HUES64 (cell line): ENCODE results near the gene GPR176.

Source experiments
- H3K27ac ChIP-seq: 2 replicates; pipeline ENCODE4 v1.7.0; 2013; ENCODE audit warnings: low read depth, low read length, inconsistent platforms
- H3K27me3 ChIP-seq: 2 replicates; pipeline ENCODE4 v1.6.1; 2013; ENCODE audit warnings: mild to moderate bottlenecking, low read length; ENCODE audit not compliant: insufficient read depth
- H3K36me3 ChIP-seq: 2 replicates; pipeline ENCODE4 v1.6.1; 2013; ENCODE audit warnings: mild to moderate bottlenecking, low read length; ENCODE audit not compliant: insufficient read depth
- H3K4me1 ChIP-seq: 2 replicates; pipeline ENCODE4 v1.6.1; 2013; ENCODE audit warnings: mild to moderate bottlenecking, low read length, moderate library complexity; ENCODE audit not compliant: insufficient read depth
- H3K4me3 ChIP-seq: 2 replicates; pipeline ENCODE4 v1.5.1; 2013; ENCODE audit warnings: mild to moderate bottlenecking, low read length, moderate library complexity
- H3K9ac ChIP-seq: 2 replicates; pipeline ENCODE4 v1.6.1; 2013; ENCODE audit warnings: mild to moderate bottlenecking, low read depth, low read length
- H3K9me3 ChIP-seq: 2 replicates; pipeline ENCODE4 v1.6.1; 2013; ENCODE audit warnings: low read depth, low read length; ENCODE audit not compliant: insufficient read depth
- WGBS: fragments of 150-250, 120-280 bp; methylation state at CpG from one replicate; pipeline ENCODE4 v1.1.7; 2013; ENCODE audit warnings: missing lambda C conversion rate; 5-methylcytosine and 5-hydroxymethylcytosine counted together

GPR176 gene

DNA sequence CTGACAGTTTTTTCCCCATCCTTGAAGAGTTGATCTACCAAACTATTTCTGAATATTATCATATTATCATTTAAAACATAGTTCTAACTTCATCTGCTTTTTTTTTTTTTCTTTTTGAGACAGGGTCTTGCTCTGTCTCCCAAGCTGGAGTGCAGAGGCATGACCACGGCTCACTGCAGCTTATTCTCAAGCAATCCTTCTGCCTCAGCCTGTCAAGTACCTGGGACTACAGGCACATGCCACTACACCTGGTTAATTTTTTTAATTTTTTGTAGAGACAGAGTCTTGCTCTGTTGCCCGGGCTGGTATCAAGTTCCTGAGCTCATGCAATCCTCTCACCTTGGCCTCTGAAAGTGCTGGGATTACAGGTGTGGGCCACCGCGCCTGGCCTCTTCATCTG, 15.2 kb upstream of the GPR176 start:
- Histone ChIP-seq H3K27me3 (no peaks in the 10 kb centered on the region), H3K27ac (no peak overlapping the region), H3K36me3 (peaks cover 31% of the 10 kb centered on the region), H3K9ac (no peak overlapping the region), H3K9me3 (no peaks in the 10 kb centered on the region), H3K4me3 (peak overlapping the region; percentile 88), H3K4me1 (peaks cover 12% of the 10 kb centered on the region; the same call in 1 of the 2 replicates)
- WGBS: 93% methylated on average over 4 of the region's 4 CpGs

DNA sequence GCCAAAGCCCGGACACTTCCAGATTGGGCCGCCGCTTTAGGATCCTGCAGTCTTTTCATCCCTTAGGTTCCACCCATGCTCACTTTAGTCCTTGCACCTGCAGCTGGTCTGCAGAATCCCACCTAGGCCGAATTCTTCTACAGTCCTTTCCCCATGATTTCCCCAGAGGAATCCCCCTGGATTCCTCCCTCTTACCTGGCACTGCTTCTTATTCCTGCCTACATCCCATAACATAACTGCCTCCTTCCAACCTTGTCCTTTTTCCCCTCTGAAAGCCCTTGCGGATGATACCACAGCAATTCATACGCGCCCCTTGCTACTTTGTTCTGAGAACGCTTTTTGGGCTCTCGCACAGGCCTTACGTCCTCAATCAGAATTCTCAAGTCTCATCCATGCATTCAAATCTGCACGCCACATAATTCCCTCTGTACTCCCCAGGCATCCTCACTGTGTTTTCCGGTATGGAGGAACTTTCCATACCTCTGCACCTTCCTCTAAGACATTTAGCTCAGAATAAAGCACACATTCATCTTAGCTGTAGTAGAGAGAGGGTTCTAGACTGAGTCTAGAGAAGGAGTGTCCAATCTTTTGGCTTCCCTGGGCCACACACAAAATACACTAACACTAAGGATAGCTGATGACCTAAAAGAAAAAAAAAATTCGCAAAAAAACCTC, 14.5 kb upstream of the GPR176 start:
- Histone ChIP-seq H3K27ac (peak overlapping the region; percentile 89), H3K4me3 (peak overlapping the region; percentile 88), H3K9ac (peak overlapping the region; percentile 84), H3K4me1 (peaks cover 12% of the 10 kb centered on the region; the same call in 1 of the 2 replicates), H3K36me3 (peaks cover 24% of the 10 kb centered on the region), H3K9me3 (no peaks in the 10 kb centered on the region), H3K27me3 (no peaks in the 10 kb centered on the region)
- WGBS: 28% methylated on average over 13 of the region's 13 CpGs

DNA sequence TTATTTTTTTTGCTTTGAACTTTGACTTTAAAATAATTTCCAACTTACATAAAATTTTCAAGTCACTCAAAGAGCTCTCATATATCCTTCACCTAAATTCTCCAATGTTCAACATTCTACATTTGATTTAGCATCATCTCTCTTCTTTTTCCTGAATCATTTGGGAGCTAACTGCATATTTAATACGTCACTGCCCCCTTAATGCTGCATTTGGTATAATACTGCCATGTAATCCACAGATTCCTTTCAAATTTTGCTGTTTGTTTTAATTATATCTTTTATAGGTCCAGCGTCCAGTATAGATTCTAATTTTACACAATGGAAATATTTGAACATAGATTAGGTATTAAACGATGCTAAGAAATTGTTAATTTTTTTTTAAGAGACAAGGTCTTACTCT, 11.5 kb upstream of the GPR176 start:
- no peaks in the 10 kb centered on the region for H3K9me3 ChIP-seq
- H3K4me1 ChIP-seq: no peaks in the 10 kb centered on the region; the same call in 1 of the 2 replicates
- H3K27me3 ChIP-seq: no peaks in the 10 kb centered on the region
- no peak overlapping the region for H3K27ac ChIP-seq
- 91% methylated on average over 2 of the region's 3 CpGs for WGBS
- no peak overlapping the region for H3K4me3 ChIP-seq
- no peak overlapping the region for H3K9ac ChIP-seq
- H3K36me3 ChIP-seq: peaks cover 8% of the 10 kb centered on the region

DNA sequence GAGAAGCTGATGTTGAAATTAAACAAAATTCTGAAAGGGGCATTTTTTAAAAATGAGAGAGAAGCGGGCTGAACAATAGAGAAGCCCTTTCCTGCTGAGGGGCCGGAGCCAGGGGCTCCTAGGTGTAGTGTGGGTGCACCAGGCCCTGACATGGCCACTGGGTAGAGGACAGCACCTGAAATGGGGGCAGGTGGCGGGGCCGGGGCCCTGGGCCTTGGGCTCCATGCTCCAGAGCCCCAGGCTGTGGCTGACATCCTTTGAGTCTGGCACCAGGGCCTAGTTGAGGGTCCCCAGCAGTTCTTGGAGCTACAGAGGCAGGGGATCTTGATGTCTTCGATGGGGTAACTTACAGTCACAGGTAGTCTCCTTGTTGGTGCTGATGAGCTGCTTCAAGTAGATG, 6.5 kb upstream of the GPR176 start:
- peaks cover 25% of the 10 kb centered on the region for H3K4me1 ChIP-seq
- H3K4me3 ChIP-seq: no peak overlapping the region
- 95% methylated on average over 5 of the region's 5 CpGs for WGBS
- no peaks in the 10 kb centered on the region for H3K27me3 ChIP-seq
- no peak overlapping the region for H3K27ac ChIP-seq
- H3K9me3 ChIP-seq: no peaks in the 10 kb centered on the region
- no peaks in the 10 kb centered on the region for H3K36me3 ChIP-seq
- H3K9ac ChIP-seq: no peak overlapping the region

DNA sequence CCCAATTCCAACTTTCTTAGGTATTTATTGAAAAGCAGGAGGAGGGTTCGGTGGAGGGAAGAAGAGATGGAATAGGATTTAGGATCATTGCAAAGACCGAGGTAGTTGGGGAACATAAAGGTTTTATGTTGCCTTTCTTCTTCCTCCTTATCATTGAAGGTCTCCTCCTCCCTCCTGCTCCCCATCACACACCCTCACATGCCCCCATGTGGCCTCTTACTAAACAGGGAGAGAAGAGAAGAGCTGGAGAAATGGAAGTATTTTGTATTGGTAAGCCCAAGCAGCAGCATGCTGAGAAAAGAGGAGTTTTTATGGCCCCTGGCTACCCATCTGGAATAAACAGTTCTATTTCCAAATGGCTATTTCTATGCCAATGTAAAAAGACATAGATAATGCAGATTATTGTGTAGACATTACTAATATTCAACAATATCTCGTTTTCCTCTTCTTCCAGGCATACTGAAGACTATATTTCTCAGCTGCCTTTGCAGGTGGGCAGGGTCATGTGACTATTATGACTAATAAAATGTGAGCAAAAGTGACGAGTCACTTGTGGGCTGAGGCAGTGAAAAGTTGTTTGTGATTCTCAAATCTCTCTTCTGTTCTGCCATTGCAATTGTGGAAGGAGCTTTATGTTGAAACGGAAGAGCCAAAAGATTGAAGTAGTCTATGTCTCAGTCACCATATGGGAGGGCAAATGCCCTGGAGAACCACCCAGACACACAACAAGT, 5.2 kb upstream of the GPR176 start:
- Histone ChIP-seq H3K9me3 (no peaks in the 10 kb centered on the region), H3K4me1 (peaks cover 31% of the 10 kb centered on the region)
- 83% methylated on average over 4 of the region's 5 CpGs for WGBS

DNA sequence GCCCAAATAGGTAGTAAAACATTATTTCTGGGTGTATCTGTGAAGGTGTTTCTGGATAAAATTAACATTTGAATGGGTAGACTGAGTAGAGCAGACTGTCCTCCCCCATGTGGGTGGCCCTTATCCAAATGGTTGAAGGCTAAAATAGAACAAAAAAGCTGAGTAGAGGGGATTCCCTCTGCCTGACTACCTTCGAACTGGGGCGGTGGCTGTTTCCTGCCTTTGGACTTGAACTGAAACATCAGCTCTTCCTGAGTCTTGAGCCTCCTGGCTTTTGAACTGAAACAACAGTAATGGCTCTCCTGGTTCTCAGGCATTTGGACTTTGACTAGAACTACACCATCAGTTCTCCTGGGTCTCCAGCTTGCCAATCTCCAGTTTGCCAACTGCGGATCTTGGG, 4.4 kb upstream of the GPR176 start:
- Histone ChIP-seq H3K4me3 (no peak overlapping the region), H3K4me1 (peaks cover 31% of the 10 kb centered on the region), H3K27me3 (peaks cover 10% of the 10 kb centered on the region), H3K27ac (no peak overlapping the region; the same call in 1 of the 2 replicates), H3K9me3 (no peaks in the 10 kb centered on the region), H3K36me3 (no peaks in the 10 kb centered on the region), H3K9ac (no peak overlapping the region)
- WGBS: 73% methylated on average over 3 of the region's 3 CpGs

More for the DNA sequence above, 5.2 kb upstream of the GPR176 start:
- Histone ChIP-seq H3K27ac (no peak overlapping the region), H3K9ac (no peak overlapping the region), H3K27me3 (peaks cover 2% of the 10 kb centered on the region; the same call in 1 of the 2 replicates), H3K36me3 (no peaks in the 10 kb centered on the region), H3K4me3 (no peak overlapping the region)

DNA sequence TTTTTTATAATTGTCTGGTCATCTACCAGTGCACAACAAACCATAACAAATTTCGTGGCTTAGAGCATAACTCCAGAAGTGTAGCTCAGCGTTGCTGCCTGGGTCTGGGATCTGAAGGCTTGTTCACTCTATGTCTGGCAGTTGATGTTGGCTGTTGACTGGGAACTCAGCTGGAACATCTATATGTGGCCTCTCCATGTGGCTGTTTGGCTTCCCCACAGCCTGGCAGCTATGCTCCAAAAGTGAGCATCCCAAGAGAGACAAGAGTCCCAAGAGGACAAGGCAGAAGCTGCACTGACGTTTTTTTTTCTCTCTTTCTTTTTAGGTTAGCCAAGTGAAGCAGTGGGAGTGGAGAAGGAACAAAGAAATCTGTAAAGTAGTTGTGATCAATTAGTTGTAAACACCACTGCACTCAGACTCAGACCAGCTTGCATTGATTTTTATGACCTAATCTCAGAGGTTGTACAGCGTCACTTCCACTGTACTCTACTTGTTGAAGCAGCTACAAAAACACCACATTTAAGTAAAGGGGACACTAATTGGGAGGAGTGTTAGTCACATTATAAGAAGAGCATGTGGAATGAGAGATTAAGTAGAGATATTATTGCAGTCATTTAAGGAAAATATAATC, 2.5 kb upstream of the GPR176 start:
- Histone ChIP-seq H3K27ac (no peak overlapping the region), H3K9ac (no peak overlapping the region), H3K36me3 (no peaks in the 10 kb centered on the region), H3K4me1 (peaks cover 31% of the 10 kb centered on the region), H3K27me3 (peaks cover 24% of the 10 kb centered on the region), H3K9me3 (no peaks in the 10 kb centered on the region), H3K4me3 (no peak overlapping the region)
- 83% methylated on average over 4 of the region's 4 CpGs for WGBS

DNA sequence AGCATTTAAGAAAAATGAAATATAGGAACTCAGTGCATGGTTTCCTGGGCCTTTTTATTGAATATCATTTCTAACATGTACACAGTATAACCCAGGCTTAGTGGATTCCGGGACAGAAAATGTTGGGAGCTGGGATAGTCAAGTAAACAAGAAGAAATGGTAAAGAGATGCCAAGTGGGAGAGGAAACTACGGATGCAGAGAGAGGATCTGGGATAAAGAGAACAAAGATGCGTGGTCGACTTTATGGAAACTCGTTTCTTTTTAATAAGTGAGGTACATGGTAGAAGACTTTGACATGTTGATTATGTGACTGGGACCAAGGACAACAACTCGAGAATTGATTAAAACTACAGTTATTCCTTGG, 1.2 kb upstream of the GPR176 start:
- peak overlapping the region; percentile 50; the same call in 1 of the 2 replicates for H3K27ac ChIP-seq
- H3K4me3 ChIP-seq: peak overlapping the region; percentile 94
- peaks cover 31% of the 10 kb centered on the region for H3K4me1 ChIP-seq
- 0 out of 2 replicates have a peak, but pooled peaks cover under 1% of the 10 kb centered on the region for H3K36me3 ChIP-seq
- H3K9ac ChIP-seq: peak overlapping the region; percentile 86
- no peaks in the 10 kb centered on the region for H3K9me3 ChIP-seq
- 88% methylated on average over 6 of the region's 6 CpGs for WGBS
- H3K27me3 ChIP-seq: peaks cover 24% of the 10 kb centered on the region

DNA sequence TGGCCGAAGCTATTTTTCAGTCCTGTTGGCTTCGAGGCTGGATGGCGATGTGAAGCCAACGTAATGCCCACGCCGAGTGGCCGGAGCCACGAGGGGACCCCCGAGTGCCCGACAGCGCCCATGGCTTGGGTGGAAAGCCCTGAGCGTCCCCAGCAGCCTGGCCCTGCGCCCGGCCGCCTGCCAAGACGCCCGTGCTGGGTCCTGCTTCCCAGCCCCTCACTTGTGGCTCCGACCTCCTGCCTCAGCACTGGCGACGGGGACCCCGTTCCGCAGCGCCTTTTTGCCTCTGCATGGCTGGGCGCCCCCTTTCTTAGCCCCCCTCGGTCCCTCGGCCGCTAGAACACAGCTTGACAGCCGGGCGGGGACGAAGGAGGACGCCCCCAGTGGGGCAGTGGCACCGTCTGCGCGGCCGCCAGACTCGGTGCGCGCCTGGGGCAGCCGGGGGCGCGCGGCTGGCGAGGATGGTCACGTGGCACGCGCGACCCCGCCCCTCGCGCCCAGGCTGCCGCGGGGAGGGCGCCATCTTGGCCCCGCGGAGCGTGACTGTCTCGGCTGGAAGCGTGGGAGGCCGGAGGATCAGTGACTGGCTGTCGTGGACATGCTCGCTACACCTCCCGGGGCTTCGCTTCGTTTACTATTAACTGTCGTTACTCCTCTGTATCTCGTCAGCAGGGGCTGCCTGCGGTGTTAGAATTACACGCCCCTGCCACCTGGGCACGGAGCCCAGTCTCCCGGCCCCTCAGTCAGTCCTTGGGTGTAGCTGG, 626 bp upstream of the GPR176 start:
- Histone ChIP-seq H3K27ac (peak overlapping the region; percentile 50), H3K4me3 (peak overlapping the region; percentile 94), H3K27me3 (peaks cover 24% of the 10 kb centered on the region), H3K36me3 (0 out of 2 replicates have a peak, but pooled peaks cover 6% of the 10 kb centered on the region), H3K4me1 (peaks cover 27% of the 10 kb centered on the region), H3K9me3 (no peaks in the 10 kb centered on the region), H3K9ac (peak overlapping the region; percentile 86)
- WGBS: 2% methylated on average over 70 of the region's 70 CpGs

DNA sequence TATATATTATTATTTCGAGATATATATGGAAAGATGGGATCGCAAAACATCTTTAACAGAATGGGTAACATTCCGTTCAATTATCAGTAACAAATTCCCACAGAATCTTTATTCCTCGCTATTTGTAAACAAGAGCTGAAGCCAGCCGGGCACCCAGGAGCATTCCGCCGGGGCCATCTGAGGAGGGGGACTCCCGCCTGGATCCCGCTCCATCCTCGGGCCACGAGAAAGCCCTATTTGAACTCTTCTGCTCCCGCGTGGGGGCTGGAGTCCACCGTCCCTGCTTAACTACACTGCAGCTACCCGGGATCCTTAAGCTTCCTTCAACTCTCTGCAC, 687 bp downstream of the GPR176 start:
- Histone ChIP-seq H3K4me3 (peak overlapping the region; percentile 94), H3K9me3 (no peaks in the 10 kb centered on the region; the same call in 1 of the 2 replicates), H3K9ac (peak overlapping the region; percentile 86), H3K4me1 (peaks cover 14% of the 10 kb centered on the region), H3K27me3 (peaks cover 24% of the 10 kb centered on the region), H3K36me3 (0 out of 2 replicates have a peak, but pooled peaks cover 10% of the 10 kb centered on the region), H3K27ac (peak overlapping the region; percentile 14; the same call in 1 of the 2 replicates)
- 4% methylated on average over 14 of the region's 15 CpGs for WGBS
